A673 (cell line): ENCODE results near the gene PRF1.

ENCODE experiments used
- EZH2 ChIP-seq: fragments of 200-600 bp; sonication (generic); IDR thresholded peaks from 2 replicates; pipeline ENCODE4 v1.6.1; 2017; ENCODE audit warnings: borderline replicate concordance, low read depth, mild to moderate bottlenecking, mixed read lengths, antibody characterized with exemption, low read length; ENCODE audit not compliant: poor library complexity, severe bottlenecking
- TF ChIP-seq, protein P1 (sequence below): fragments of 300-800, 200-600 bp; sonication (generic); conservative IDR thresholded peaks from 2 replicates; pipeline ENCODE4 v1.5.1; 2017; ENCODE audit warnings: low read depth, mild to moderate bottlenecking, antibody characterized with exemption, low read length, moderate library complexity, mixed read lengths

DNA sequence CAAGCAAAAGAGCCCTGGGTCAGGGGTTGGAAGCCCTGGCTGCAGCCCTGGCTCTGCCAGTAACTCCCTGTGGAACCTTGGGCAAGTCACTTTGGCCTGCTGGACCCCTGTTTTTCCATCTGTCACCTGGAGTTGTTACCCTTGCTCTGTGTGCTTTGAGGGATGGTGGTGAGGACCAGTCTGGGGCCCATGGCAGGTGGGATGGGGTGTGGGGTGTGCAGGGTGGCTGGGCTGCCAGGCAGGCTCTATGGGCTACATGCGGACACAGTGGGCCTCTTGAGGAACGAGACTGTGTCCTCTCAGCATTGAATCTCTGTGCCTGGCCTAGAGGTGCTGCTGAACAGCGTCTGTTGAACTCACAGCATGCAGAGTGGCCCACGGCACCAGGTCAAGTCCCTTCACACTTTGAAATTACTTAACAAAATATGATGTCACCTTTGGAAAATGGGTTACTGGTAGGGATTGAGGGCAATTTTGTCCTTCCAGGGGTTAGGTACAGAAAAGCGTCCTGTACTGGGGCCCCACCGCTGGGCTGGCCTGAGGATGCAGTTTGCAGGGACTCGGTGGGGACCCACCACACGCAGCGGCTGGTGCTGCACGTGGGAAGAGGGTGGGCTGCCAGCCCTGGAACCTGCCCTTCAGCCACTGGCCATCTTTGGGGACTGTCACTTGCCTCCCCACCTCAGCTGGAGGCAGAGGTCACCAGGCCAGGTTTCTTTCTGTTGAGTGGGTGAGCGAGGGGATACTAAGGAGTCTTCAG is 45.3 kb downstream of the PRF1 start:
- TF ChIP-seq, protein P1, sequence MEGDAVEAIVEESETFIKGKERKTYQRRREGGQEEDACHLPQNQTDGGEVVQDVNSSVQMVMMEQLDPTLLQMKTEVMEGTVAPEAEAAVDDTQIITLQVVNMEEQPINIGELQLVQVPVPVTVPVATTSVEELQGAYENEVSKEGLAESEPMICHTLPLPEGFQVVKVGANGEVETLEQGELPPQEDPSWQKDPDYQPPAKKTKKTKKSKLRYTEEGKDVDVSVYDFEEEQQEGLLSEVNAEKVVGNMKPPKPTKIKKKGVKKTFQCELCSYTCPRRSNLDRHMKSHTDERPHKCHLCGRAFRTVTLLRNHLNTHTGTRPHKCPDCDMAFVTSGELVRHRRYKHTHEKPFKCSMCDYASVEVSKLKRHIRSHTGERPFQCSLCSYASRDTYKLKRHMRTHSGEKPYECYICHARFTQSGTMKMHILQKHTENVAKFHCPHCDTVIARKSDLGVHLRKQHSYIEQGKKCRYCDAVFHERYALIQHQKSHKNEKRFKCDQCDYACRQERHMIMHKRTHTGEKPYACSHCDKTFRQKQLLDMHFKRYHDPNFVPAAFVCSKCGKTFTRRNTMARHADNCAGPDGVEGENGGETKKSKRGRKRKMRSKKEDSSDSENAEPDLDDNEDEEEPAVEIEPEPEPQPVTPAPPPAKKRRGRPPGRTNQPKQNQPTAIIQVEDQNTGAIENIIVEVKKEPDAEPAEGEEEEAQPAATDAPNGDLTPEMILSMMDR: no peak
- TF ChIP-seq EZH2: no peak
